Measurements from ENCODE around the gene MME.
A peak's percentile ranks its signal among the peaks of the same experiment; 100 is the strongest.

The MME gene

DNA sequence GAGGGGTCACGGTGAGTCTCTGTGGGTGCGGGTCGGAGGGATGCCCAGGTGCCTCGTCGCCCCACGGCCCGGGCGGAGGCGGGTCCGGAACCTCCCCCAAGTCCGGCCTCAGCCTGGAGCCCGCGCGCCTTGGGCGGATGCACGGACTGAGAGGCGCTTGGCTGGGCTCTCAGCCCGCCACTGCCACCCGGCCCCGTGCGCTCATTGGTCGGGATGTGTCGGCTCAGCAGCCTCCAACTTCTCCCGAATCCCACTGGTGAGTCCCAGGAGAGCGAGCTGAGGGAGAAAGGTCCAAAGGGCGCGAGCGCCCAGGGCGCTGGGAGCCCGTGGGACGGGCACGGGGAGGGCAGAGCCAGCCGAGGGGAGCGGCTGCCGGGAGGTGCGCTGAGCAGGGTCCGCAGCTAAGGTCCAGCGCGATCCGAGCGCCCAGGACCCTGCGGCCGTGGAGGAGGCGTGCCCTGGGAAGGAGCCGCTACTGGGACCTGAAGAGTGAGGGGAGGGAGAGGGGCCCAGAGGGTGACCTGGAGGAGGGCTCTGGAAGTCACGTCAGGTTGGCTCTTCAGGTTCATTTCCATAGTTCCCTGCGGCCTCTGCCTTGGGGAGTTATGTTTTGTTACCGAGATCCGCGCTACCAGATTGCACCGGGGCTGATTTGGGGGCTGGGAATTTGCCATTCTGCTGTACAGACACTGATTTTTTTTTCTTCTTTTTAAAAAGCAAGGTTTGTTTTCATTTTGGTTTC, at the start of gene MME:
Gene MME, plus strand, starts transcription at position 574 of the 742 bp plus-strand sequence. CDS start 3,849 bp downstream, outside the sequence.
- Histone ChIP-seq H3K27ac (ENCODE audit: low read depth, low read length) (peak within 1 kb of the TSS; percentile 72), H3K36me3 (ENCODE audit: control insufficient read depth, insufficient read depth, low read length) (peaks cover 8% of the 10 kb centered on the region; the same call in 1 of the 2 replicates), H3K27me3 (ENCODE audit: control insufficient read depth, insufficient read depth, low read length) (peaks cover 11% of the 10 kb centered on the region), H3K9me3 (ENCODE audit: control insufficient read depth, insufficient read depth, low read length) (no peaks in the 10 kb centered on the region), H3K4me1 (ENCODE audit: control insufficient read depth, insufficient read depth, low read length) (peaks cover 14% of the 10 kb centered on the region; the same call in 1 of the 2 replicates), H3K9ac (ENCODE audit: low read depth, low read length) (peak within 1 kb of the TSS; percentile 64), H3K4me3 (ENCODE audit: low read depth, low read length) (peak within 1 kb of the TSS; percentile 96)

DNA sequence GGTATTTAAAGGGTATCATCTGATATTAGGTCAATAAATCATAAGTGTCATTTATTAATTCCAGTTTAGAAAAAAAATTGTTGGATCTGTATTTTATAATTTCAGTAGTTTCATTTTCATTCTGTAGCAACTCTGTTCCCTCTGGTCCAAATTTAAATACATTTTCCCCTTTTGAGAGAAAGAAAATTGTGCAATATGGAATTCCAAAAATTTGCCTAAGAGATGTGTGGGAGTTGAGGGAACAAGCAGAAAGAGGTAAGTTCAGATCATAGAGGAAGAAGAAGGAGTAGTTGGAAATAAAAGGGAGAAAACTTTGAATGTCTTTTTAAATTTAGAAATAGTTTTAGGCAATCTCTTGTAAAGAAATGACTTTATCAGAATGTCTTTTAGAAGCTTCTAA, 48.9 kb upstream of the MME start:
- Histone ChIP-seq H3K9me3 (ENCODE audit: control insufficient read depth, insufficient read depth, low read length) (peaks cover 15% of the 10 kb centered on the region), H3K9ac (ENCODE audit: low read depth, low read length) (no peak overlapping the region), H3K4me1 (ENCODE audit: control insufficient read depth, insufficient read depth, low read length) (peaks cover 44% of the 10 kb centered on the region), H3K27ac (ENCODE audit: low read depth, low read length) (no peak overlapping the region), H3K4me3 (ENCODE audit: low read depth, low read length) (no peak overlapping the region), H3K27me3 (ENCODE audit: control insufficient read depth, insufficient read depth, low read length) (no peaks in the 10 kb centered on the region), H3K36me3 (ENCODE audit: control insufficient read depth, insufficient read depth, low read length) (no peaks in the 10 kb centered on the region)

DNA sequence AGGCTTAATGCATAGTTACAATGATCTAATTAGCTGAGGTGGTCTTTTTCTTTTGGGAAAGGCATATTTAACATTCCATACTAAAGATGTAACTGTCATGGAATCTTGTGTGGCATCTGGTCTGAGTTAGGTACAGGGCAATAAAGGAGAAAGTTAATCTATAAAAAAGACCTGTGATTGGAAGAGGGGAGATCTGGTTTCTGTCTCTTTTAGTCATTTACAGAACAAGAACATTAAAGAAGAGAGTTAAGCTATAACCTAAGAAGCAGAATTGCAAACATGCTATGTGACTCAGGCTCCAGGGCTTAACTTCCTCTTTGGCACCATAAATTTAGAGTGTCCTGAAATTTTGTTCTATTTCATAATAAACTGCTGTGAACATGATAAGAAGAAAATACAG, 47.2 kb upstream of the MME start:
- Histone ChIP-seq H3K36me3 (ENCODE audit: control insufficient read depth, insufficient read depth, low read length) (no peaks in the 10 kb centered on the region), H3K27ac (ENCODE audit: low read depth, low read length) (no peak overlapping the region), H3K27me3 (ENCODE audit: control insufficient read depth, insufficient read depth, low read length) (no peaks in the 10 kb centered on the region), H3K9ac (ENCODE audit: low read depth, low read length) (peak overlapping the region; percentile 39; the same call in 1 of the 2 replicates), H3K4me3 (ENCODE audit: low read depth, low read length) (no peak overlapping the region; the same call in 1 of the 2 replicates), H3K9me3 (ENCODE audit: control insufficient read depth, insufficient read depth, low read length) (peaks cover 15% of the 10 kb centered on the region), H3K4me1 (ENCODE audit: control insufficient read depth, insufficient read depth, low read length) (peaks cover 37% of the 10 kb centered on the region)

DNA sequence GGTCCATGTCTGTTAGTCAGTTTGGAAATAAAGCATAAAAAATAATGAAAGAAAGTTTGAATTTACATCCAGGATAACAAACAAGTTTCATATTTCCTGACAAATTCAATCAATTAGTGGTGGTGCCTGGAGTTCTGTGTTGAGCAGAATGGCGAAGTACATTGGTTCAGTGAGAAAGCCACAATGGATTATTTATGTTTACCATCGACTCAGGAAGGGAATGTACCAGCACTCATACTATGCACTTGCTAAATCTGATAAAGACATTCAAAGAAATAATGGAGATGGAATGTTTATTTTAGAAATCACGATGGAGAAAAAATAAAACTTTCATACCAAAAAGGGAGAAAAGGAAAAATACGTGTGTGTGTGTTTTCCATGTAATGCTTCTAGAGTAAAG, 45.3 kb upstream of the MME start:
- H3K36me3 ChIP-seq (ENCODE audit: control insufficient read depth, insufficient read depth, low read length) = no peaks in the 10 kb centered on the region
- H3K9me3 ChIP-seq (ENCODE audit: control insufficient read depth, insufficient read depth, low read length) = no peaks in the 10 kb centered on the region
- no peak overlapping the region for H3K9ac ChIP-seq (ENCODE audit: low read depth, low read length)
- no peaks in the 10 kb centered on the region for H3K27me3 ChIP-seq (ENCODE audit: control insufficient read depth, insufficient read depth, low read length)
- H3K4me1 ChIP-seq (ENCODE audit: control insufficient read depth, insufficient read depth, low read length) = peaks cover 35% of the 10 kb centered on the region
- H3K27ac ChIP-seq (ENCODE audit: low read depth, low read length) = no peak overlapping the region
- no peak overlapping the region for H3K4me3 ChIP-seq (ENCODE audit: low read depth, low read length)

DNA sequence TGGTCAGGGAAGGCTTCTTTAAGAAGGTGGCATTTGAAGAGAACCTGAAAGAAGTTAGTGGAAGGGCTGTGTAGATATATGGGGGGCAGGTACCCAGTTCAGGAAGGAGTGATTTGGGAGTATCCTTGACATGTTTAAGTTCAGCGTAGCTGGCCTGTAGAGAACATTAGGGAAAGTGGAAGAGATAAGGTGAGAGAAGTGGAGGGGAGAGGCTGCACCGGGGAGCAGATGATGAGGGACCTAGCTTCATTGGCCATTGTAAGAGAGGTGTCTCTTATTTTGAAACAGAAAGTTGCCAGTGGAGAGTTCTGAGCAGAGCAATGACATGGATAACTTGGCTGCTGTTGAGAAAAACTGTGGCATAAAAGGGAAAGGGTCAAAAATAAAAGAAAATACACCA, 44.6 kb upstream of the MME start:
- Histone ChIP-seq H3K9ac (ENCODE audit: low read depth, low read length) (no peak overlapping the region), H3K36me3 (ENCODE audit: control insufficient read depth, insufficient read depth, low read length) (no peaks in the 10 kb centered on the region), H3K27ac (ENCODE audit: low read depth, low read length) (no peak overlapping the region), H3K4me3 (ENCODE audit: low read depth, low read length) (no peak overlapping the region), H3K9me3 (ENCODE audit: control insufficient read depth, insufficient read depth, low read length) (no peaks in the 10 kb centered on the region), H3K27me3 (ENCODE audit: control insufficient read depth, insufficient read depth, low read length) (no peaks in the 10 kb centered on the region), H3K4me1 (ENCODE audit: control insufficient read depth, insufficient read depth, low read length) (peaks cover 27% of the 10 kb centered on the region)

DNA sequence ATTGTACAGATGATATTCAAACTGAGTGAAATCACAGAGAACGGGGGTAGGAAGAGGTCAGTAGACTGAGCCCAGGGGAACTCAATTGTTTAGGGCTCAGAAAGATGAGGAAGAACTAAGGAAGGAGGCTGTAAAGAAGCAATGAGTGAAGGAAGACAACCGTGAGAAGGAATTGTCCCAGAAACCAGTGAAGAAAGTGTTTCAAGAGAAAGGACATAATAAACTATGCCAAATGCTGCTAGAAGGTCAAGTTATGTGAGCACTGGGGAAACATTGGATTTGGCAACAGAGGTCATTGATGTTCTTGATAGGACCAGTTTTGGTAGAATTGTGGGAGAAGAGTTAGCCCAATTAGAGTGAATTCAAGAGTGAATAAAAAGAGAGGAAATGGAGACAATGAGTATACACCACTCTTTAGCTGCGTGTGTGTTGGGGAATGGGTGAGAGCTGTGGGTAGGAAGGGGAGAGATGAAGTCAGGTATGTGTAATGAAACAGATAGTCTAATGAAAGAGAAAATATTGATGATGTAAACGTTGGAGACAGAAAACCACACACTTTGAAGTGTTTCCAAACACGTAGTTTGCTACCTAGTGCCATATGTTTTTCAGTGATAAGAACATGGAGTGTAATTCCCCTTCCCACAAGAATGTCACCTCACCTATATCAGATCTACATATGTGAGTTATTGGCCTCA, 42.5 kb upstream of the MME start:
- no peak overlapping the region for H3K4me3 ChIP-seq (ENCODE audit: low read depth, low read length)
- H3K27me3 ChIP-seq (ENCODE audit: control insufficient read depth, insufficient read depth, low read length) = no peaks in the 10 kb centered on the region
- H3K27ac ChIP-seq (ENCODE audit: low read depth, low read length) = no peak overlapping the region
- no peaks in the 10 kb centered on the region for H3K36me3 ChIP-seq (ENCODE audit: control insufficient read depth, insufficient read depth, low read length)
- H3K4me1 ChIP-seq (ENCODE audit: control insufficient read depth, insufficient read depth, low read length) = peaks cover 12% of the 10 kb centered on the region
- H3K9ac ChIP-seq (ENCODE audit: low read depth, low read length) = no peak overlapping the region
- no peaks in the 10 kb centered on the region for H3K9me3 ChIP-seq (ENCODE audit: control insufficient read depth, insufficient read depth, low read length)

DNA sequence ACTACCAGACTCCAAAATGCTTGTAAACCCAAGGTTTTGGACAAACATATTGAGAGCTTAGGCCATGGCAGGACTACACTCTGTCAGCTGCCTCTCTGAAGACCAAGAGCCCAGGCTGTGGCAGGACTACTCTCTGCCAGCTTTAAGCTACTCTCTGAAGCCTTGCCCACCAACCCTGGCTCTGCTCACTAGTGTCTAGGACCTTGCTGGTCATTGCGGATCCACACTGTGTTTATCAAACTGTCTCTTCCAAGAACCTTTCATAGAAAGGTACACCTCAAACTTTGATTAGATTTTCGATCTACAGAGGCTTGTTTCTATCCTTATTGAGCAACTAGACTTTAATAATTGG, 41.9 kb upstream of the MME start:
- H3K9ac ChIP-seq (ENCODE audit: low read depth, low read length) = no peak overlapping the region
- H3K27me3 ChIP-seq (ENCODE audit: control insufficient read depth, insufficient read depth, low read length) = no peaks in the 10 kb centered on the region
- peaks cover 6% of the 10 kb centered on the region for H3K4me1 ChIP-seq (ENCODE audit: control insufficient read depth, insufficient read depth, low read length)
- H3K36me3 ChIP-seq (ENCODE audit: control insufficient read depth, insufficient read depth, low read length) = no peaks in the 10 kb centered on the region
- H3K9me3 ChIP-seq (ENCODE audit: control insufficient read depth, insufficient read depth, low read length) = no peaks in the 10 kb centered on the region
- H3K27ac ChIP-seq (ENCODE audit: low read depth, low read length) = no peak overlapping the region
- H3K4me3 ChIP-seq (ENCODE audit: low read depth, low read length) = no peak overlapping the region

DNA sequence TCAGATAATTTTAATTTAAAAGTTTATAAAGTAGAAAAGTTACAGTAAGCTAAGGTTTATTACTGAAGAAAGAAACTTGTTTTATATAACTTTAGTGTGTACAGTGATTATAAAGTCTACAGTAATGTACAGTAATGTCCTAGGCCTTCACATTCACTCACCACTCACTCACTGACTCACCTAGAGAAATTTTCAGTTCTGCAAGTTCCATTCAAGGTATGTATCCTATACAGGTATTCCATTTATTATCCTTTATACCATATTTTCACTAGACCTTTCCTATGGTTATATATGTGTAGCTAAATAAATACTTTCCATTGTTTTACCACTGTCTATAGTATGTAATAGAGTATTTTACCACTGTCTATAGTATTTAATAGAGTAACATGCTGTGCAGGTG, 33.2 kb upstream of the MME start:
- peaks cover 3% of the 10 kb centered on the region; the same call in 1 of the 2 replicates for H3K4me1 ChIP-seq (ENCODE audit: control insufficient read depth, insufficient read depth, low read length)
- H3K27me3 ChIP-seq (ENCODE audit: control insufficient read depth, insufficient read depth, low read length) = no peaks in the 10 kb centered on the region
- no peak overlapping the region for H3K9ac ChIP-seq (ENCODE audit: low read depth, low read length)
- H3K27ac ChIP-seq (ENCODE audit: low read depth, low read length) = no peak overlapping the region
- H3K9me3 ChIP-seq (ENCODE audit: control insufficient read depth, insufficient read depth, low read length) = peaks cover 11% of the 10 kb centered on the region
- H3K4me3 ChIP-seq (ENCODE audit: low read depth, low read length) = no peak overlapping the region
- H3K36me3 ChIP-seq (ENCODE audit: control insufficient read depth, insufficient read depth, low read length) = no peaks in the 10 kb centered on the region

DNA sequence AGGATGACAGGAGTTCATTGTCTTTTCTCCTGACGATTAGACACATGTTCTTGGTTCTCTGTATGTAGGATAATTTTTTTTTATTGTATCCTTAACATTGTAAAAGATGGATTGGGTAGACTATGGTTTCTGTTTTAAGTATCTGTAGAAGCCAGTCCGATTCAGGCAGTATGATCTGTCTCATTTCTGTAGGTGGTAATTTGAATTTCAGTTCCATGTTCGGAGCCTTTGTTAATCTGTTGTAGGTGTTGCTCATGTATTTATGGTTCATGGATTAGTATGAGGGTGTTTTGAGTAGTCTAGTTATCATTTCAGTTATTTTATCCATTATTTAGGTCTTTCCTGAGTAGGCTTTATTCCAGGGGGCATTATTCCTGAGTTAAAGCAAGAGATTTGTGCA, 32.4 kb upstream of the MME start:
- Histone ChIP-seq H3K36me3 (ENCODE audit: control insufficient read depth, insufficient read depth, low read length) (no peaks in the 10 kb centered on the region), H3K4me1 (ENCODE audit: control insufficient read depth, insufficient read depth, low read length) (peaks cover 3% of the 10 kb centered on the region; the same call in 1 of the 2 replicates), H3K27ac (ENCODE audit: low read depth, low read length) (no peak overlapping the region), H3K27me3 (ENCODE audit: control insufficient read depth, insufficient read depth, low read length) (no peaks in the 10 kb centered on the region), H3K9ac (ENCODE audit: low read depth, low read length) (no peak overlapping the region), H3K4me3 (ENCODE audit: low read depth, low read length) (no peak overlapping the region), H3K9me3 (ENCODE audit: control insufficient read depth, insufficient read depth, low read length) (peaks cover 18% of the 10 kb centered on the region)

DNA sequence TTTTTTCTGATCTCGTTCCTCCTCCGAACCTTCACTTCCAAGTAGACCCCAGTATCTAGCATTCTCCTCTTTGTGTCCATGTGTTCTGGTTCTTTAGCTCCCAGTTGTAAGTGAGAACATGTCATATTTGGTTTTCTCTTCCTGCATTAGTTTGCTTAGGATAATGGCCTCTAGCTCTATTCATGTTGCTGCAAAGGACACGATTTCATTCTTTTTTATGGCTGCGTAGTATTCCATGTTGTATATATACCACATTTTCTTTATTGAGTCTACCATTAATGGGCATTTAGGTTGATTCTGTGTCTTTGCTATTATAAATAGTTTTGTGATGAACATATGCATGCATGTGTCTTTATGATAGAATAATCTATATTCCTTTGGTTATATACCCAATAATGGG, 30.2 kb upstream of the MME start:
- no peak overlapping the region for H3K27ac ChIP-seq (ENCODE audit: low read depth, low read length)
- no peaks in the 10 kb centered on the region for H3K27me3 ChIP-seq (ENCODE audit: control insufficient read depth, insufficient read depth, low read length)
- H3K4me1 ChIP-seq (ENCODE audit: control insufficient read depth, insufficient read depth, low read length) = peaks cover 3% of the 10 kb centered on the region; the same call in 1 of the 2 replicates
- no peak overlapping the region for H3K4me3 ChIP-seq (ENCODE audit: low read depth, low read length)
- peaks cover 34% of the 10 kb centered on the region for H3K9me3 ChIP-seq (ENCODE audit: control insufficient read depth, insufficient read depth, low read length)
- no peaks in the 10 kb centered on the region for H3K36me3 ChIP-seq (ENCODE audit: control insufficient read depth, insufficient read depth, low read length)
- no peak overlapping the region for H3K9ac ChIP-seq (ENCODE audit: low read depth, low read length)

DNA sequence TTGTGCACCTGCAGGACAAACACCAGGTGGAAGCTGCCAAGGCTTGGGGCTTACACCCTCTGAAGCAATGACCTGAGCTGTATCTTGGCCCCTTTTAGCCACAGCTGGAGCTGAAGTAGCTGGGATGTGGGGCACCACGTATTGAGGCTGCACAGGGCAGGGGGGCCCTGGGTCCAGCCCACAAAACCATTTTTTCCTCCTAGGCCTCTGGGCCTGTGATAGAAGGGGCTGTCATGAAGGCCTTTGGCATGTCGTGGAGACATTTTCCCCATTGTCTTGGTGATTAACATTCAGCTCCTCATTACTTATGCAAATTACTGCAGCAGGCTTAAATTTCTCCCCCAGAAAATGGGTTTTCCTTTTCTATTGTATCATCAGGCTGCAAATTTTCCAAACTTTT, 27.6 kb upstream of the MME start:
- no peaks in the 10 kb centered on the region for H3K36me3 ChIP-seq (ENCODE audit: control insufficient read depth, insufficient read depth, low read length)
- H3K27me3 ChIP-seq (ENCODE audit: control insufficient read depth, insufficient read depth, low read length) = no peaks in the 10 kb centered on the region
- no peak overlapping the region for H3K4me3 ChIP-seq (ENCODE audit: low read depth, low read length)
- no peak overlapping the region for H3K9ac ChIP-seq (ENCODE audit: low read depth, low read length)
- H3K9me3 ChIP-seq (ENCODE audit: control insufficient read depth, insufficient read depth, low read length) = peaks cover 34% of the 10 kb centered on the region
- H3K27ac ChIP-seq (ENCODE audit: low read depth, low read length) = no peak overlapping the region
- H3K4me1 ChIP-seq (ENCODE audit: control insufficient read depth, insufficient read depth, low read length) = peaks cover 3% of the 10 kb centered on the region; the same call in 1 of the 2 replicates

All from HUES48 (cell line).